Stimulated activated CD4-positive, alpha-beta T cell treated with anti-CD3 and anti-CD28 coated beads, Interleukin-4, amount 100 ng/mL, for 24 hours (primary cell): Measurements from ENCODE around the gene EIF4G1.
"Not testable (repeated sequence)": the region's sequence is repeated elsewhere in the genome, so short reads cannot be mapped to it uniquely, and the experiment has no call there.

ENCODE experiments used
- DNase-seq: peaks from one replicate; pipeline ENCODE4 v3.0.0-alpha.2; 2020

The EIF4G1 gene

GRCh38 chr3:184335661-184336546 lies 21.5 kb downstream of the EIF4G1 start:
- DNase-seq = peak; percentile 85

DNA sequence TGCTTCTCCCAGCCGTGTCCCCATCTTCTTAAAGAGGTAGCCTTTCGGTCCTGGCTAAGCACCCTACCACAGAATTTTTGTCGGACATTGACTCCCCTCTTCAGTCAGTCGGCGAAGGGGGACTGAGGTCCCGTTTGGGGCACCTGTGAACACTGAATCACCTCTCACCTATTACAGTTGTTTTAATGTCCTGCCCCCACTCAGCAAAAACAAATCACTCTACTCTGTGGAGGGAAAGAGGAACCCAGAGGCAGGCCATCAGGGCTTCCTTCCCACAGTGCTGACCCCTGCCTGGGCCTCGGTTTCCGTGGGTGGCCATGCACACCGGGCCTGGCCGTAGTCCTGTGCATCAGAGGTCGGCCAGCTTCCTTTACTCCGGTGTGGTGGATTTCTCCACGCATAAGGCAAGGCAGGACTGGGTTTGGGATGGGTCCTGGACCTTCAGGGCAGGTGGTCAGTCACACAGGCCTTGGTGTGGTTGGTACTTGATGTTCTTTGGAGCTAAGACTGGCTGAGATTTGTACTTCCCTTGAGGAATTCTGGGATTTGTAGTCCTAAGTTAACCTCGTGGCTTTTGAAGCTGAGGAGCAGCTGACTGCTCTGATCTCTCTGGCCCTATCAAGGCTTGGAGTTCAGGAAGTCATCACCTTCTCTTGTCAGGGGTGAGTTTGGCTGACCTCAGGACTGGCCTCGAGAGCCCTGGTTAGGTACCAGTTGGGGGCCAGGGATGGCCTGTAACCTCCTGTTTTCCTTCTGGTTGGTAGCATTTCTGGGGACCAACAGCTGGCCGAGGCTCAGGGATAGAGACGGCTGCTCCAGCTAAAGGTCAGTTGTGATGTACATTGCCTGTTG lies 22.4 kb downstream of the EIF4G1 start:
- DNase-seq = no peak

DNA sequence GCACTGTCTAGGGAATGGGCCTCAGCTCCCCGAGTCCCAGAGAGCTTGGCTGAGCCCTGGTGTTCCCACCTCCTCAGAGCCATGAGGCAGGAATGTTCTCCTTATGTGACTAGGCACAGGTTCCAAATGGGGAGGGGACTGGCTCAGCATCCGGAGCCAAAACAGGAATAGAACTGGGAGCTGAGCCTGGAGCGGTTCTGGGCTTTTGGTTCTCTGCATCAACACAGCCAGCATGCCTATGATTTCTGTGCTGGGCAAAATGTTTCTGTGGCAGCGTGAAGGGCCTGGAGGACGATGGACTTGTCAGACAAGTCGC lies 23.0 kb downstream of the EIF4G1 start, which contains the start of gene FAM131A:
TSS of gene FAM131A (plus strand) at position 202 of the 316 bp plus-strand sequence. CDS start at position 233, 31 bp downstream.
- DNase-seq = no peak

GRCh38 chr3:184337981-184338380 lies 23.6 kb downstream of the EIF4G1 start:
- DNase-seq = no peak

GRCh38 chr3:184338511-184338945 lies 24.1 kb downstream of the EIF4G1 start:
- DNase-seq = no peak

GRCh38 chr3:184339001-184339400 lies 24.6 kb downstream of the EIF4G1 start:
- no peak for DNase-seq

GRCh38 chr3:184339451-184340135 lies 25.2 kb downstream of the EIF4G1 start:
- DNase-seq = not testable (repeated sequence)

GRCh38 chr3:184341925-184342324 lies 27.5 kb downstream of the EIF4G1 start:
- no peak for DNase-seq

GRCh38 chr3:184343200-184343876 lies 28.9 kb downstream of the EIF4G1 start:
- no peak for DNase-seq

DNA sequence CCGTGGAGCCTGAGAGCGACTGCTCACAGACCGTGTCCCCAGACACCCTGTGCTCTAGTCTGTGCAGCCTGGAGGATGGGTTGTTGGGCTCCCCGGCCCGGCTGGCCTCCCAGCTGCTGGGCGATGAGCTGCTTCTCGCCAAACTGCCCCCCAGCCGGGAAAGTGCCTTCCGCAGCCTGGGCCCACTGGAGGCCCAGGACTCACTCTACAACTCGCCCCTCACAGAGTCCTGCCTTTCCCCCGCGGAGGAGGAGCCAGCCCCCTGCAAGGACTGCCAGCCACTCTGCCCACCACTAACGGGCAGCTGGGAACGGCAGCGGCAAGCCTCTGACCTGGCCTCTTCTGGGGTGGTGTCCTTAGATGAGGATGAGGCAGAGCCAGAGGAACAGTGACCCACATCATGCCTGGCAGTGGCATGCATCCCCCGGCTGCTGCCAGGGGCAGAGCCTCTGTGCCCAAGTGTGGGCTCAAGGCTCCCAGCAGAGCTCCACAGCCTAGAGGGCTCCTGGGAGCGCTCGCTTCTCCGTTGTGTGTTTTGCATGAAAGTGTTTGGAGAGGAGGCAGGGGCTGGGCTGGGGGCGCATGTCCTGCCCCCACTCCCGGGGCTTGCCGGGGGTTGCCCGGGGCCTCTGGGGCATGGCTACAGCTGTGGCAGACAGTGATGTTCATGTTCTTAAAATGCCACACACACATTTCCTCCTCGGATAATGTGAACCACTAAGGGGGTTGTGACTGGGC lies 30.3 kb downstream of the EIF4G1 start:
- DNase-seq = no peak

- no peak for DNase-seq
Observed at GRCh38 chr3:184345317-184346144, 31.1 kb downstream of the EIF4G1 start.

DNA sequence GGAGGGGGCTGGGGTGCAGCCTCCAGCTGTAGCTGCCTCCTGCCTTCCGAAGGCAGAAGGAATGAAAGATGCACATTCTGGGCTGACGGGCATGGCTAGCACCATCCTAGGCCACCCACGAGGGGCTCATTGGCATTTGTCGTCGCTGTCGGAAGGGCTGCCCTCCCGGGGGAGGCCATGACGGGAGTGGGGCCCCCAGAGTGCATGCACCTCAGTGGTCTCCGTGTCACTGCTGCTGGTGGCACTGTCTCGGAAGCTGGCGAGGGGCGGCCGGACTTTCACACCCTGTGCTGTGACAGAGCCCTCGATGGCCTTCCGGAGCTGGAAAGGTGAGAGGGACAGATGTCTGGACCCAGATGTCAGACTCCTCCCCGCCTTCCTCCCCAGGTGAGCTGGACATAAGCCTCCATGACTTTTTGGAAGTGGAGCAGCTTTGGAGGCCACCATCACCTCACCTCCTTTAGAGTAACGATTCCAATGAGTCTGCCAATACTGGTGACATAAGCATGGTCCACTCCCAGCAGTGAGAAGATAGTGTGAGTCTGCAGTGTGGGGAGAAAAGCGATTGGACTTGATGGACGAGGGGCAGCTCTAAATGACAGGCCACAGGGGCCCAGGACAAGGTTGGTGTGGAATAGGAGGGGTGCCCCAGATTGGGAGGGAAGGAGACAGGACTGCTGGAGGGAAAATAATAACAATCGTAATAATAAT lies 32.2 kb downstream of the EIF4G1 start:
- no peak for DNase-seq

DNA sequence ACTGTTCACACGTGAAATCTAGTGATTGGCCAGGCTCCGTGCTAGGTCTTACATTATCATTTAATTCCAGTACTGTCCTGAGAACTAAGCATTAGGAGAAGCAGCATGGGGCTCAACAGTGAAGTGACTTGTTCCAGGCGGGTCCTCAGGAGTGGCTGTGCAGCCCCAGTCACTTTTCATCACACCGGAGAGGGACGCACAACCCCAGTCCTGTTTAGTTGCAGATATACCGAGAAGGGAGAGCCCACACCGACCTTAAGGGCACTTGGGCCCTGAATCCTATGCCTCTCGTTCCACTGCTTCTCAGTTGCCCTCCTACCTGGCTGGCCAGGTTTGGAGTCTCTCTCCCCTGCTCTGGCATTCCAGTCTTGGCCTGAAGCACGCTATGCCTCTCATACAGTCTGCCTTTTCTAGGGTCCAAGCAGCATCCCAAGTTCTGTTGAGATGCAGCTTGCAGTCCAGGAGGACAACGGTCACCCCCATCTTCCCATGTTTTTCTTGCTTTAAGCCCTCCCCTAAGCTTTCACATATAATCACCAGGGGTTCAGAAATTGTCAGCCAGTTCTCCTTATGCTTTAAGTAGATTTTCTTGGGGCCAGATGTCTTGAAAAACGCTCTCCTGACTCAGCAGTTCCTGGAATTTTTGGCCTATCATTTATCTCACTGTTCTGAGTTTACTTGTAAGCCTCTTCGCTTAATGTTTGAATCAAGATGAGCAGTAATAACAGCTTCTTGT lies 33.1 kb downstream of the EIF4G1 start:
- DNase-seq = no peak

DNA sequence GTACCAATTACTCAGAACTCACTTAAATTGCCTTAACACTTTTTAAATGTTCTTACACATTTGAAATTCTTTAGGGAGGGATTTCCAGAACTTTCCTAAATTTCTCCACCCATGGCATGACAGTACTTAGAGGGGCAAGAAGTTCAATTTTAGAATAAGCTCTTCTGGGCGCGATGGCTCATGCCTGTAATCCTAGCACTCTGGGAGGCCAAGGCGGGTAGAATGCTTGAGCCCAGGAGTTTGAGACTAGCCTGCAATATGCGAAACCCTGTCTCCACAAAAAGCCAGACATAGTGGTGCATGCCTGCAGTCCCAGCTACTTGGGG lies 33.6 kb downstream of the EIF4G1 start:
- no peak for DNase-seq

DNA sequence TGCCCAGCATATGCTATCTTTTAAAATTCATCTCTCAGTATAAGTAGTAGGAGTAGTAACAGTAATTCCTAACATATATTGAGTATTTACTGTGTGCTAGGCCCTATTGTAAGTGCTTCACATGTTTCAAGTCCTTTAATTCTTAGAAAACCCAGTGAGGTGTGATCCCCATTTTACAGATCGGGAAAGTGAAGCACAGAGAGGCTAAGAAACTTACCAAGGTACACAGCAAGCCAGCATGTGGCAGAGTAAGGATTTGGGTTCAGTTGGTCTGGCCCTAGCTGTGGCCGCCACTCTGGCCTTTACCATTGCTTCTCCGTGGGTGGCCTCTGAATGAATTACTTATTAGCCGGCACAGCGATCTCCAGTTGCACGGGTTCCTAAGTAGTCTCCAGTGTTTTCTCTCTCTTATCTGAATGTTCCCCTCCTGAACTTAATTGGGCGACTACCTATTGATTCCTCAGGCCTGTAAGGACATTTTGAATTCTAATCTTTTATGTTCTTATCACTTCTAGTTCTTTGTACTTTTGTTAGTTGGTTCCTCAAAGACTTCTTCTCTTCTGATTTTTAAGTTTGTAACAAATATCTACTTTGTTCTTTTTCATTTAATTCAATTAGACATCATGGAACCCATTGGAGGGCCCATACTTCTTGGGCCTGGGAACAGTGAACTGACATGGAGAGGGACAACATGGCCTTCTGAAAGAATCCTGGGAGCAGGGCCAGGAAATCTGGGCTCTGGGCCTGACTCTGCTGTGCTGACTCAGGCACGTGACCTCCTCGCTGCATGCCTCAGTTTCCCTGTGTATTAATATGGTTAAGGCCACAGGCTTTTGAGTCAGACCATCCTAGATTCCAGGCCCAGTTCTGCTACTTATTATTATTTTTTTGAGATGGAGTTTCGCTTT lies 35.4 kb downstream of the EIF4G1 start:
- no peak for DNase-seq

GRCh38 chr3:184350618-184351017 lies 36.2 kb downstream of the EIF4G1 start:
- no peak for DNase-seq

DNA sequence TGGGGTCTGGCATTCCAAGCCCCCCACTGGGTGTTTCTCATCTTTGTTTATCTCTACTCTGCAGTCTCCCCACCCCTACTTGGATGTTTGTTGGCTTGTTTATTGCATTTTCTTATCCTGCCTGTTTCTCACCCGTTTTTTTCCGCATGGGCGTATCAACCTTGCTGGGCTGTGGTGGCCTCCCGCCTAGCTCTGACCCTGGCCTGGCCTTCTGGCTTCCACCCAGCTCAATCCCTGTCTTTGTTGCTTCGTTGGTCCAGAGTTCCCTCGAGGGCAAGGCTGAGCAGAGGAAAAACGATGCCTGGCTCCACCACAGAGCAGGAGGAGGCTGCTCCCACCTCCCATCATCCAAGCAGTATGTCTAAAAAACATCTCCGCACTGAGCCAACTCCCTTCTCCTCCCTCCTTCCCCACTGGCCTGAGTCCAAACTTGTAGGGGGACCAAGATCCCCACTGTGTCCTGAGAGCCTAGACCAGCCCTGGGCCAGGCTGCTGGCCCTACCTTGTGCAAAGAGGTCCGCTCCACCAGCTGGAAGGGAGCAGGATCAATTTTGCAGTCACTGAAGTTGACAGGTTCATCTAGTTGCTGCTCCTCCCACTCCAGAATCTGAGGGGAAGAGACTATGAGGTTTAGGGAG lies 37.2 kb downstream of the EIF4G1 start:
- no peak for DNase-seq

- no peak for DNase-seq
Observed at GRCh38 chr3:184352149-184352785, 37.9 kb downstream of the EIF4G1 start.
